CD4-positive, alpha-beta T cell treated with Interleukin-10 for 1 hour (primary cell): ENCODE results near the gene HID1.

Experiments
- DNase-seq: peaks from one replicate; pipeline ENCODE4 v3.0.0-alpha.2; 2020

The HID1 gene

DNA sequence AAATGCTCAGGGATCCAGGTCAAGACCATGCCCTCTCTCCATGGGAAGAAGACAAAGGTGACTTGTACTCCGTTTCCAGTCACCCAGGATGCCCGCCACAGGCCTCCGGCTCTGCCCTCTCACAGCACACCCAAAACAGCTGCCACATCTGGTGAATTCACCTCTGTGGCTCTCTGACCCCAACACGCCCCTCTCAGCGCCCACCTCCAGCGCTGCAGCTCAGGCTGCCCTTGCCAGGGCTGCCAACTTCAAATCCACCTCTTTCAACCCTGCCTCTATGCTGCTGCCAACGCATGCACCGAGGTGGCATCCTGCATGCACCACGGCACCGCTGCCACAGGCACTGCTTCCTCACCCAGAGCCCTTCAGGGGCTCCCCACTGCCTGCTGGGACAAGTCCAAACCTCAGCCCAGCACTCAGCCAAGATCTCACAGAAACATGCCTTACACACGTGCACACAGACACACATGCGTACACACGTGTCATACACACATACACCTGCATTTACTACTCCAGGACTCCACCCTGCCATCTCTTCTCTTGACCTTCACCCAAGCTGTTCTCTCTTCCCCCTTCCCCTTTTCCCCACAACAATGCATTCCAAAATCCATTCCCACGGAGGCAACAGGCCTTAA lies 7.5 kb downstream of the HID1 start:
- no peak for DNase-seq

DNA sequence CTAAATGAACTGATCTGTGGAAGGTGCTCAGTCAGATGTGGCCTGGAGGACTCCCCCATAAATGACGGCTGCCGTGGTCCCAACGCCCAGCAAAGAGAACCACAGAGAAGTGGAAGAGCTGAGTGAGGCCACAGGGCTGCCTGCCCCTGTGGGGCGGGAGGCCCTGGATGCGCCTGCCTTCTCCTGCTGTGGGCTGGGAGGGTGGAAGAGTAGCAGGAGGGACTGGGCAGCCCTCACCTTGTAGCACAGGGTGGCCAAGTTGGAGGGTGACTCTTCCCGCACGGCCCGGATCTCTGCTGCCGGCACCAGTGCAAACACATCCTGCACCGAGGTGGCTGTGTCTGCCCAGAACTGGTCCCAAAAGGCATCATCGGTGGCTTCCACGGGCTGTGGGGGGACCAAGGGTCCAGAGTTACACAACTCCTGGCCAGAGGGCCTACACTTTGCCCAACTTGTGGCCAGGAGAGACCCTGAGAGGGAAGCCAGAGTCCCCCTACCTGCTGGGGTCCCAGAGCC lies 8.3 kb downstream of the HID1 start:
- no peak for DNase-seq

DNA sequence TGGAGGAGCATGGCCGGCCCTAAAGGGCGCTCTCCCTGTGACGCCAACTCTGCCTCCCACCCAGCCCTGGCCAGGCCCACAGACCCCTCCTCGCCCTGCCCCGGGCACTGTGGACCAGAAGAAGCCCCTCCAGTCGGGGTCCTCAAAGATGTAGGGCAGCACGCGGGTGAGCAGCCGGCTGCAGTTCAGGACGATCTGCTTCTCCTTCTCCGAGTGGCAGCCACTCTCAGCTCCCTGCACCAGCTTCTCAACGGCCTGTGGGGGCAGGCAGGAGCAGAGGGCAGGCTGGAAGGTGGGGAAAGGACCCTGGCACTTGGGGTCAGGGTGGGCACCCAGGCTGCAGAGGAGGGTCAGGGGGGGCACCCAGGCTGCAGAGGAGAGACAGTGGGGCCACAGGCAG lies 8.9 kb downstream of the HID1 start:
- DNase-seq = no peak

DNA sequence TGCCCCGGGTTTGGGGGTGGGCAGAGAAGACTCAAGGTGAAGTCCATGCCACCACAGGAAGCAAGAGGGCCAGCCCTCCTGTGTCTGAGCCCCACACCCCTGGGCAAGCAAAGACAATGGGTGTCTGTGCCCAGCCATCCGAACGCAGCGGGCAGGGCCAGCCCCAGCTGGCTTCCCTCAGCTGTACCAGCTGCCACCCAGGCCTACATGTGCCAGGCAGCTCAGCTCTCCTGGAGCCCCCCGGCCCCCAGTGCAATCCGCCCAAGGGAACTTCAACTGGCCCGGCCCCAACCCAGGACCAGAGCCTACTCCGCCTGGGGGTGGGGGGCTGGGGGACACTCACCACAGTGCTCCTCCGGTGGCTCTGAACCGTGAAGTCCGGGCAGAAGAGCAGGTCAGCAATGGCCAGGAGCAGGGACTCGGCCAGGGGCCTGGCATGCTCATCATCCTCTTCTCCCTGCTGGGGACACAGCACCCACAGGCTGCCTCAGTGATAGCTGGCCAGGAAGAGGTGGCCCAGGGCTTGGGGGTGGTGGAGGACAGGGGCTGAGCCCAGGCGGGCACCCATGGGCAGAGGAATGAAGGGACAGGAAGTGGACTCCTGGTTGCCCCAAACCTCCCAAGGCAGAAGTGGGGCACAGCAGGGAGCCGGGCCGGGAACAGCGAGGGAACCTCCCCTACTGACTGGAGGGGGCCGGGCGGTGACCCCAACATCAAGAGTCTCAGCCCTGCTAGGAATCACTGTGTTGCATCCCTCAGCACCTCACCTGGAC lies 9.8 kb downstream of the HID1 start:
- no peak for DNase-seq

DNA sequence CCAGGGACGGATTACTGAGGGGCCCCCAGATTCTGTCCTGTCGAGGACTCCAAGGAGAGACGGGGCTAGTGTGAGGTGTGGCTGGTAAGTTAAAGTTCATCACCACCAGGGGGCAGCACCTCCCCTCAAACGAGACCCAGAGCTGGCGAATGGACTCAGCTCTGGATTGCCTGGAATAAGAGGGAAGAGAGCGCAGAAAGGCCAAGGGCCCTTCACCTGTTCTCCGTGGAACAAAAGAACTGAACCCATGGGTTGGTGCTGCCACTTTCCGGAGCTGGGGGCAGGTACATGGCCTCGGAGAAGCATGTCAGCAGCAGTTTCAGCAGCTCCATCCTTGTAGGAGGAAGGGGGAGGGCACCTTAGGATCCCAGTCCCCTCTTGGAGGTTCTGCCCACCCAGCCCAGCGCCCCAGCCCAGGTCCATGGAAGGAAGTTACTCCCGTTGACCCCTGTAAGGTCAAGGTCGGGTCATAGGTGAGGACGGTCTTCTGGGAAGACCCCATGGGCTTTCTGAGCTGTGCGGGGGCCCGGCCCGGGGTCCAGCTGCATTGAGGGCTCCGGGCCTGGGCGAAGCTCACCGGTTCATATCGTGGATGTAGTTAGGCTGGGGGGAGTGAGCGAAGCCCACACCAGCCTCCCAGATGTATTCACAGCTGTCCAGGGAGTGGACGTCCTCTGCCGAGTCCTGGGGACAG lies 10.8 kb downstream of the HID1 start:
- peak; percentile 84 for DNase-seq

DNA sequence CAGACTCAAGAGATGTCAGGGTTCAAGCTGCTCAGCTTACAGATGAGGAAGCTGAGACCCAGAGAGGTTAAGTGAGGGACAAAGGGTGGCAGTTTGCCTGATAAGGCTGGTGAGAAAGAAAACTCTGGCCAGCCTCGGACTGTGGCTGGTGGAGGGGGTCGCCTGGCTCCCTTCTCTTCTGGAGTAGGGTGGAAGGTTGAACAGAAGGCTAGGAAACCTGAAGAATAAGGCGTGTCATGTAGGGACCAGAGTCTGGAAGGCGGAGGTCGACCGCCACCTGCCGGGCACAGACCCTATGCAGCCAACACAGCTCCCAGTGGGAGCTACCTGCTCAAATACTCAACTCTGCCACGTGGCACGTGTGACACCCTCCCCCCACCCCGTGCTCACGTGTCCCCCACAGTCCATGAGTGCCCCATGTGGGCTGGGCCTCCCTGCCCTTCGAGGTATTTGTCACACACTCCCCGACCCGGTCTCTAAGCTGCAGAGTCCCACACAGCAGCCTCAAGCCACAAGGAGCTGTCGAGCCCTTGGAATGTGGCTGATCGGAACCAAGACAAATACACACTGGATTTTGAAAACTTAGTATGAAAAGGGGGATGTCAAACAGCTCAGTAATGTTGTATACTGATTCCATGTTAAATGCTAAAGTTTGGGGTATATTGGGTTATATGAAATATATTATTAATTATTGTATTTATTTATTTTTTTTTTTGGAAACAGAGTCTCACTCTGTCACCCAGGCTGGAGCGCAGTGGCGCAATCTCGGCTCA lies 11.8 kb downstream of the HID1 start:
- peak; percentile 57 for DNase-seq

DNA sequence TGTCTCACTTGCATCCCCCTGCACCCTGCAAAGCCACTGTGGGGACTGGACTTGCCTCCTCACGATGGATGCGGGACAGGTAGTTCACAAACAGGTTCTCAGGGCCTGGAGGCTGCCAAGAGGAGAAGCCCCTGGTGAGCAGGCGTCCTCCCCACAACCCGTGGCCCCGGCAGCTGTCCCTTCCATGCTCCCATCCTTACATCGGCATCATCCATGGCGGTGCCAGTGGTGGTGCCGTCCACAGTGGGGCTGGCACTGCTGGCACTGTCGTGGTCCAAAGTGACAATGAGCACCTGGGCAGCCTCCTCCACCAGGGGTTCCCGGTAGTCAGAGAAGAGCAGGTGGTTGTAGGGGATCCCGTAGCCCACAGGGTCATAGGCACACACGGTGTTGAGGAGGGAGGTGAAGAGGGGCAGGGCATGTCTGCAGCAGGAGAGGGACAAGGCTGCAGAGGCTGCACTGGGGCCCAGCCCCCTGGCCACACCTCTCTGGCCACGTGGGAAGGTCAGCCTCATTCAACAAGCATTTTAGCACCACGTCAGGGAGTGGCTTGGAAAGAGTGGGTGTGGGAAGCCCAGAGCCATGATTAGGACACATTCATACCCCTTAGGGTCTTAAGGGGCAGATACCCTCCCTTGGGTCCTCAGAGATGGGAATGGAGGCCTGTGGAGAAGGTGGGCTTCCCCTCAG lies 12.6 kb downstream of the HID1 start:
- no peak for DNase-seq

DNA sequence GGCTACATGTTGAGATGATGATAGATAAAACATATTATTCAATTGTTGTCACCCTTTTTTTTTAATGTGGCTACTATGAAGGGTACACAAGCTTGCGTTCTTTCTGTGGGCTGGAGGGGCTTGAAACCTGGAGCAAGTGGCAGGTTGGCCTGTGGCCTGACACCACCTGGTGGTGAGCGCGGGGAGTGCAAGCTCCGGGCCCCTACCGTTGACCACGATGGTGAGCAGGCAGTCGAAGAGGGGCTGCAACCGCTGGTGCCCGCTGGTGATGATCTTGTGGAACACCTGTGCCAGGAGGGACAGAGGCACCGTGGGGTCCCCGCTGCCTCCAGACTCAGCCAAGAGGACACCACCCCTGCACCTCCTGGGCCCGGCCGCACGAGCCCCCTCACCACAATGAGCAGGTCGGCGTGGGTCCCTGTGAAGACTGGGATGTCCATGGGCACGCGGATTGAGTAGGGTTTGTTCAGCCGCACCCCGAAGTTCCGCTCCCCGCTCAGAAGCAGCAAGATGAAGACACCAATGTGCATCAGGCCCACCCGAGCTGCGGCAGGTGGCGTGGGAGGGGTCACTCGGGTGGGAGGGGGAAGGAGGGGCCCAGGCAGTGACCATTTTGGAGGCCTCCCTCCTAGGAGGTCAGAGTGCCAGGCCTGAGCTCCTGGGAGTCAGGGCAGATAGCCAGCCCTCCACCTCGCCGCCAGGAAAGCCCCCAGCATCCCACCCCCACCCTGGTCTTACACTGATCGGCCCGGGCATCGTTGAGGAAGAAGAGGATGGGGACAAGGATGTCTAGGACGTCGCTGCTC lies 14.4 kb downstream of the HID1 start:
- DNase-seq = peak; percentile 79

DNA sequence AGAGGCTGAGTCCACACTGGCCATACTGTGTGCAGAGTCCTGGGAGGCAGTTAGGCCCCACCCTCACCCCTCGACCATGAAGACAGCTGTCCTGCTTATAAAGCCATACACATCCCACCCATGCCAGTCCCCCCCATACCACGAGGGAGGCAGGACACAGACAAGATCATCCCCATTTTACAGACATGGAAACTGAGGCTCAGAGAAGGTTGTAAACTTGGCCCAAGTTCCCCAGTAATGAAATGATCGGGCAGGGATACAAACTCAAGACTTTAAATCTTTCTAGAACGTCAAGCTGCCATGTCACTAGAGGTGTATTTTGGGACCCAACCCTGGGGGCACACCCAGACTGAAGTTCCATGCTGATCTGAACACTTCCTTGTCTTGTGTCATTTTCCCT lies 16.5 kb downstream of the HID1 start:
- no peak for DNase-seq

DNA sequence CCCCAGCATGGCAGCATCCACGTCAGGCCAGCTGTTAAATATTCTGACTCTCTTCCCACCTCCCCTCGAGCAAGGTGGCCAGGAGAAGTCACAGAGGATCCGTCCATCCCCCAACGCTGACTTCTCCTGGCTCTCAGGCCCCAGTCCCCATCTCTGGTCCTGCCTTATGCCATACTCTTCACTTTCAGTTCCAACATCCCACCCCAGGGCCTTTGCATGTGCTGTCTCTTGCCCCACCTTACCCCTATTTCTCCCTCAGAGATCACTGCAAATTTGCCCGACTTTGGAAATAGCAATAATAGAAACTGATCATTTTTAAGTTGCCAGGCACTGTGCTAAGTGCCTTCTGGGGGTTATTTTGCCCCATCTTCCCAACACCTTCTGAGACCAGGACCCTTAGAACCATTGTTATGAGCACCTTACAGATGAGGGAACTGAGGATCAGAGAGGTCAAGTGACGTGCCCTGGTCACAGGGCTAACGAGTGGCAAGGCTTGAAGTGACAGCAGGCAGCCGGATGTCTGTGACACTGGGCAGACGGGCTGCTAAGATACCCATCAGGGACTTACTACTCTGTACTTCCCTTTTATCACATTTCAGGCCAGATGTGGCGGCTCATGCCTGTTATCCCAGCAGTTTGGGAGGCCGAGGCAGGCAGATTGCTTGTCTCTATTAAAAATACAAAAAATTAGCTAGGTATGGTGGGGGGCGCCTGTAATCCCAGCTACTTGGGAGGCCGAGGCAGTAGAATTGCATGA lies 17.7 kb downstream of the HID1 start:
- DNase-seq = no peak

DNA sequence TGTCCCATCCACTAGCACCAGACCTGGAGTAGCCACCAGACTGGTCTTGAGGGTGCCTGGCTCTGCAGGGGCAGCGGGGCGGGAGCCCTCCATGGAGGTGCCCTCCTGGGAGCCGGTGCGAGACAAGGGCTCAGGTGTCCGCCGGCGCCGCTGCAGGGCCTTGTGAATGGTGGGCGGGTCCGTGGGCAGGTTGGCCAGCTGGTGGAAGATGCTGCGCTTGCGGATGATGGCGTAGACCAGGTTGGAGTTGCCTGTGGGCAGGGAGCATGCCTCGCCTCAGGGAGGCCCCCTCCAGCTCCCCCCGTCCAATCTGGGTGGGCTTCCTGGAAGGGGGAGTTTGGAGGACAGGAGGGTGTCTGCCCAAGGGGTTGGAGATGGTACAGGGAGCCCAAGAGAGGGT lies 18.4 kb downstream of the HID1 start:
- no peak for DNase-seq

DNA sequence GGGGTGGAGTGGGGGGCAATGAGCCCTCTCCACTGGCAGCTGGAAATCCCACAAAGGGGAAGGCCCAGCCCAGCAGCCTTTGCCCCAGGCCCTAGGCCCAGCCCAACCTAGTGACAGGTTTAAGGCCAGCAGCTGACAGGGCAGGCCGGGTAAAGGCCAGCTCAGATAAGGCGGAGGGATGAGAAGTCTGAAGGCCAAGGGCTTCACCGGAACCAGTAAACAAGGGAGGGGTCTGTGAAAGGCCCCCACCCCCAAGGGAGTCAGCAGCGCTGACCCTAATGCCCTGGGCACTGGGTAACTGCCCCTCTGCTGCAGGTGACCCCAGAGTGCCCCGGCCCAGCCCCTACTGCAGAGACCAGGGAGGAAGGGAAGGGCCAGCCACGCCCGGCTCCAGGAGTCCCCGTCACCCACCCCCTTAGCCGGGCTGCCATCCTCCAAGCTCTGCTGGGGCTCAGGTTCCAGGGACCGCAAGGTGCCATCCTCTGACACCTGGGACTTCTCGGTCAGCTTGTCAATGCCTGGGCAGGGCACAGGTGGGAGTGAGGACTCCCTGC lies 19.3 kb downstream of the HID1 start:
- no peak for DNase-seq

DNA sequence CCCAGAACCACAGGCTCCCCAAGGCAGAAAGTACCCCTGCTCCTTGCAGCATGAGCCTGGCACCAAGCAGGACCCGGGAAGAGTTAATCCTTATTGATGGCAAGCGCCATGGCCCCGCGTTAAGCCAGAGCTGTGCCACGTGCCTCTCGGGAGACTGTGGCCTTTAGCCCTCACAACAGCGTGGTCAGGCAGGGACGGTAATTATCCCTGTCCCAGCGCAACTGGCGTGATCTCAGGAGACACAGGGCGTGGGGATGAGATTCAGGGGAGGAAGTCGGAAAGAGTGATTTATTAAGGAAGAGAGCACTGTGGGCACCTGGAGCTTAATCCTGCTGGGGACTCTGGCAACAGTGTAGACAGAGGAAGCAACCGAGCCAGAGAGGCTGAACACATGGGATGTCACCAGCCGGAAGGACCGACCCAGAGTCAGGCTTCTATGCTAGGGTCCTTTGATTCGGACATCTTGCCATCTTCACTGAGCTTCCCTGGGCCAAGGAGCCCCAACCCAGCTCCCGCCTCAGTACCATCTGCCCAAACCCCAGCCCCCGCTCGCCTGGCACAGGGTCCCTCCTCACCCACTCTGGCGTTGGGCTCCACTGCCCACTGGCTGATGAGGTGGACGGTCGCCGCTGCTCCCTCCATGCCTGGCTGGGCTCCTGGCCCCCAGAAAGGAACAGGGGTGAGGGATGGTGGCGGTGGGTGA lies 20.0 kb downstream of the HID1 start:
- DNase-seq = no peak

DNA sequence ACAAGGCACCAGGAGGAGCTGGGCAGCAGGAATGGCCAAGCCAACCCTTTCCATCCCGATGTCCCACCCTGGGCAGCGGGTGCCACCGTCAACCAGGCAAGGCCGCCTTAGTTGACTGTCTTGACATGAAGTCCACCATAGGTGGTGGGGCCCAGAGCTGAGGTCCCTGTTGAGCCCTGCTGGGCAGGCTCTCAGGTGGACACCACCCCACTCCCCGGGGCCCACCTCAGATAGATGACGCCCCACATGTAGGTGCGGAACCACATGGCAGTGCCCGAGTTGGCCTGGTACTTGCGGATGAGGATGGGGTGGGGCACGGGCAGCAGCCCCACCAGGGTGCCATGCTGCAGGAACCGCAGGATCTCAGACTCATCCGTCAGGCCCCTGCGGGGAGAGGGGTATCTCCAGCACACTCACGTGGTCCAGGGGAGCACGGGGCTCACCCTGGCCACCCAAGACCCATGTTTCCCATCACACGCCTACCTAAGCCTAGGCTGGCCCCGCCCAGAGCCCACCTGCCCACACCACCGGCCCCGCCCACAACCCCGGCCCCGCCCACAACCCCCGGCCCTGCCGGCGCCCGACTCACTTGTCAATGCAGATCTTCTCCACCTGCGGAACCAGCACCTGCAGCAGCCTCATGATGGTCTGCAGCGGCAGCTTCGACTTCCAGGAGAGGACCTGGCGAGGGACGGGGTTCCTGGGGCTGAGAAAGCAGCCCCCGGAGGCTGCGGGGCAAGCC lies 20.7 kb downstream of the HID1 start:
- no peak for DNase-seq

DNA sequence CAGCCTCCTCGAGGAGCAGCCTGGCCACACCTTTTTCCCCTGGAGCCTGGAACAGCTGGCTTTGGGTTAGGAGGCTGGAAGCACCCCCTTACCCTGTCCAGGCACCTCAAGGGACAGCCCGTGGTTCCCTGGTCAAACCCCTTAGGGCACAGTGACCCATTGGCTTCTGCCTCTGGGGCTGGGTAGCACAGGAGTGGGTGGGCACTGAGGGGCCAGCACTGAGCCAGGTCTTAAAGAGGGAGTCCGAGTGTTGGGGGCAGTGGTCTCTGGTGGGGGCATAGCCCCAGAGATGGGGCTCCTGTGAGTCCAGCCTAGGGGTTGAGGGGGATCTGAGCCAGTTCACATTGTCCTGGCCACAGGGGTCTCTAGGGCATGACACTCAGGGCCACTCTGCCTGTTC lies 21.5 kb downstream of the HID1 start:
- DNase-seq = no peak

DNA sequence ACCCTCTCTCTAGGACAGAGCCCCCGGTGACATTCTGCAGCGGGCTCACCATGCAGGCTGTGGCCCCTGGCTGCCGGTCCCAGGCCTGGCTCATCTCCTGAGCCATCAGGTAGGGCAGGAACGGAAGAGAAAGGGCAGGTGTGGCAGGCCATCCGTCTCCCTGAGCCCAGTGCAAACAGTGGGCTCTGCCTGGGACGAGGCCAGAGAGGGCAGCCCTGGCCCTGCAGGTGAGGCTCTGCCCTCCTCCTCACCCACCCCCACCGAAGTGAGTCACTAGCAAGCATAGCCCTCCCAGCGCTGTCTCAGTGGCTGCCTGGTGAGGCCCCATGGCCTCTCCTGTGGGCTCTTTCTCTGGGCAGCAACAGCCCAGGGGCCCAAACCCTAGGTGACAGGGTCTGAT lies 22.4 kb downstream of the HID1 start:
- DNase-seq = no peak

DNA sequence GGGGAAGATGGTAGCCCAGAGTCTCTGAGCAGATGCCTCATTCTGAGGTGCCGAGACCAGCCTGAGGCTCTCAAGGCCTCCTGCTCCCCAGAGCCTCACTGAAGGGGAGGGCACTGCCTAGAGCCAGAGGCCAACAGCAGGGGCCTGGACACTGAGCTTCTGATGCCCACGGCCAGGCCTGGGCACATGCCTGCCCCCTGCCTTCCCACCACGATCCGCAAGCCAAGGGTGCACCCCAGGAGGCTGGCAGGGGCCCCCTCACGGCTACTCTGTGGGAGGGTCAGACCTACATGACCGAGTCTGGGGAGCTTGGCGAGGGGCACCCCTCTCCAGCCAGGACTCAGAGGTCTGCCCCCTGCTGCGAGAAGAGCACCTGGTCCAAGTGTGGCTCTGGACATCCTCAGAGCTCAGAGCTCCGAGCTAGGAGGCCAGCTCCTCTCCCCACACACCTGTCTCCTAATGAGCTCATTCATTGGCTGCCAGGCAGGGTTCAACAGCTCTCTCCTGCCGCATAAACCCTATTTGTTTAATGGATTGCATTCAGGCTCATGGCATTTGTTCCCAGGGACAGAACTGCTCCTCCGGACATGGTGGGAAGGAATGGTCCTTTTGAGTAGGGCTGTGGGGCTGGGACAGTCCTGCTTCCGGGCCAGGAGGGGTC lies 23.0 kb downstream of the HID1 start:
- DNase-seq = no peak

DNA sequence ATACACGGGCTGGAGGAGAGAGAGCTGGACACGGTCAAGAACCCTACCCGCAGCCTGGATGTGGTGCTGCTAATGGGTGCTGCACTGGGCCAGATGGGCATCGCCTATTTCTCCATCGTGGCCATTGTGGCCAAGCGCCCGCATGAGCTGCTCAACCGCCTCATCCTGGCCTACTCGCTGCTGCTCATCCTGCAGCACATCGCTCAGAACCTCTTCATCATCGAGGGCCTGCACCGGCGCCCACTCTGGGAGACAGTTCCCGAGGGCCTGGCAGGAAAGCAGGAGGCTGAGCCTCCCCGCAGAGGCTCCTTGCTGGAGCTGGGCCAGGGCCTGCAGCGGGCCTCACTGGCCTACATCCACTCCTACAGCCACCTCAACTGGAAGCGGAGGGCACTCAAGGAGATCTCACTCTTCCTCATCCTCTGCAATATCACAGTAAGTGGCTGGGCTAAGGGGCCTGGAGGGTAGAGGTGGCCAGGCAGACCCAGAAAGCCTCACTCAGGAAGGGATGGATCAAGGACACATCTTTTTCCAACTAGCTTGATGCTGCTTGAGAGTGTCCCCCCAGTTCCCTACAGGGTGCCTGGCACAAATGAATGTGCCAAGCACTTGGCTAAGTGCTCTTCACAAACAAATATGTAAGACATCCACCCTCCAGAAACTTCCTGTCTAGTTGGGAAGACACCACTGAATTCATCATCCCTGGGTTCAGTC lies 25.4 kb downstream of the HID1 start:
- DNase-seq = no peak
